WTC11 (cell line): ENCODE results near the gene SLC2A11.

Experiments
- CBFB ChIP-seq: sonication (generic); formaldehyde crosslinking; IDR thresholded peaks from 2 replicates; pipeline ENCODE4 v1.8.1; 2022; ENCODE audit warnings: mild to moderate bottlenecking, low read depth, missing genetic modification reagents
- CTCF ChIP-seq: fragments of 200-600 bp; IDR thresholded peaks from 2 replicates; pipeline ENCODE4 v1.8.0; 2022; ENCODE audit warnings: antibody characterized with exemption
- ETV6 ChIP-seq: sonication (generic); formaldehyde crosslinking; IDR thresholded peaks from 2 replicates; pipeline ENCODE4 v1.8.1; 2022; ENCODE audit warnings: mild to moderate bottlenecking, missing genetic modification reagents
- FOXJ3 ChIP-seq: sonication (generic); formaldehyde crosslinking; IDR thresholded peaks from 2 replicates; pipeline ENCODE4 v1.9.0; 2021; ENCODE audit warnings: missing genetic modification reagents, mild to moderate bottlenecking, borderline replicate concordance
- IRF1 ChIP-seq: sonication (generic); formaldehyde crosslinking; IDR thresholded peaks from 2 replicates; pipeline ENCODE4 v1.8.0; 2023; ENCODE audit warnings: missing genetic modification reagents
- JUN ChIP-seq: sonication (generic); formaldehyde crosslinking; IDR thresholded peaks from 2 replicates; pipeline ENCODE4 v1.8.0; 2023; ENCODE audit warnings: mild to moderate bottlenecking, missing genetic modification reagents
- MLX ChIP-seq: sonication (generic); formaldehyde crosslinking; IDR thresholded peaks from 2 replicates; pipeline ENCODE4 v1.8.1; 2023; ENCODE audit warnings: mild to moderate bottlenecking, missing genetic modification reagents, moderate library complexity
- MYBL2 ChIP-seq: sonication (generic); formaldehyde crosslinking; IDR thresholded peaks from 2 replicates; pipeline ENCODE4 v1.8.1; 2023; ENCODE audit warnings: mild to moderate bottlenecking, moderate library complexity, missing genetic modification reagents
- USF1 ChIP-seq: sonication (generic); formaldehyde crosslinking; IDR thresholded peaks from 2 replicates; pipeline ENCODE4 v1.8.0; 2022; ENCODE audit warnings: mild to moderate bottlenecking, missing genetic modification reagents
- ZNF317 ChIP-seq: sonication (generic); formaldehyde crosslinking; IDR thresholded peaks from 2 replicates; pipeline ENCODE4 v1.8.1; 2023; ENCODE audit warnings: low read depth, mild to moderate bottlenecking, moderate library complexity, missing genetic modification reagents, borderline replicate concordance

- TF ChIP-seq CTCF (no peak), MLX (CRISPR knock-in tag) (no peak), IRF1 (CRISPR knock-in tag) (no peak), ZNF317 (CRISPR knock-in tag) (no peak), JUN (no peak), MYBL2 (CRISPR knock-in tag) (no peak), USF1 (no peak), FOXJ3 (CRISPR knock-in tag) (no peak), CBFB (CRISPR knock-in tag) (no peak), ETV6 (CRISPR knock-in tag) (no peak)
Observed at GRCh38 chr22:23911318-23911980, 53.8 kb downstream of the SLC2A11 start.
